HepG2 (cell line): ENCODE data around the gene CST8. TPM values are rescaled to one million over a fixed set of nuclear protein-coding genes. Genes with fewer than 3 reads are reported as not detected.
A peak's percentile ranks its signal among the peaks of the same experiment; 100 is the strongest.

Source experiments
- ATAC-seq: fragments of 200-7000 bp; cut with Tn5 transposase; 3 replicates; pipeline ENCODE4 v1.9.1; 2020; ENCODE audit warnings: mild to moderate bottlenecking, moderate library complexity
- BruUV-seq: library from RNA; stranded (reverse); fragments of 400-500 nt; replicated peaks from 2 replicates; lab custom pipeline; 2021; lab: Mats Ljungman, UMichigan
- CTCF ChIA-PET: fragments of 300-600 bp; formaldehyde crosslinking; extraction: SDS; loops from one replicate; lab custom pipeline; 2021; ENCODE audit warnings: low total read pairs, inconsistent platforms, low intra/inter-chr PET ratio; lab: Yijun Ruan, JAX
- POLR2A ChIA-PET: fragments of 350-600 bp; sonication (Branson Sonifier 250); formaldehyde crosslinking; loops from one replicate; lab custom pipeline; 2020; ENCODE audit warnings: antibody characterized with exemption, inconsistent platforms; lab: Yijun Ruan, JAX
- DNase-seq: peaks from one replicate; pipeline ENCODE4 v3.0.0-alpha.2; 2015; ENCODE audit warnings: low spot score
- FAIRE-seq: peaks from 3 replicates; lab custom pipeline; 2011; peaks lifted over from hg19 to GRCh38; lab: Jason Lieb, UNC
- H2AFZ ChIP-seq: one replicate; pipeline ENCODE4 v1.6.1; 2011; ENCODE audit warnings: low read length, inconsistent platforms
- H3K27ac ChIP-seq: fragments of 300-600 bp; 3 replicates; pipeline ENCODE4 v1.8.0; 2011; ENCODE audit warnings: mixed run types, mild to moderate bottlenecking, mixed read lengths, low read length, inconsistent platforms; ENCODE audit not compliant: insufficient read depth; ENCODE audit errors: extremely low read length
- H3K27me3 ChIP-seq, 2 experiments: fragments of 200-600 bp in 1 of 2; 2 replicates in 1 of 2; 3 replicates in 1 of 2; pipeline versions ENCODE4 v1.6.0 to v1.8.0; 2011; ENCODE audit warnings: low read length in 2 of 2, mild to moderate bottlenecking in 2 of 2, moderate library complexity in 2 of 2, inconsistent platforms in 1 of 2; ENCODE audit not compliant: insufficient read depth in 2 of 2, control insufficient read depth in 1 of 2
- H3K36me3 ChIP-seq, 2 experiments: fragments of 200-600 bp in 1 of 2; replicated peaks in 1 of 2; 2 replicates in 1 of 2; 3 replicates in 1 of 2; pipeline versions ENCODE4 v1.5.1 to v1.8.0; 2011; ENCODE audit warnings: low read length in 2 of 2, inconsistent platforms in 1 of 2; ENCODE audit not compliant: insufficient read depth in 2 of 2, control insufficient read depth in 1 of 2
- H3K4me1 ChIP-seq: 2 replicates; pipeline ENCODE4 v1.5.1; 2012; ENCODE audit warnings: low read length, inconsistent platforms; ENCODE audit not compliant: insufficient read depth
- H3K4me2 ChIP-seq: 2 replicates; pipeline ENCODE4 v1.6.0; 2011; ENCODE audit warnings: low read depth, low read length, inconsistent platforms
- H3K4me3 ChIP-seq, 3 experiments: fragments of 200-600 bp in 1 of 3; sonication (generic), shearing (Covaris generic) in 1 of 3; replicated peaks in 1 of 3; 2 replicates each; pipeline ENCODE4 v1.5.1; 2011 to 2016; ENCODE audit warnings: low read length in 3 of 3, inconsistent platforms in 2 of 3, low read depth in 2 of 3, mild to moderate bottlenecking in 2 of 3, control low read depth in 1 of 3, mixed read lengths in 1 of 3; ENCODE audit not compliant: insufficient read depth in 1 of 3
- H3K79me2 ChIP-seq: one replicate; pipeline ENCODE4 v1.6.1; 2011; ENCODE audit warnings: low read length, inconsistent platforms; ENCODE audit not compliant: insufficient read depth
- H3K9ac ChIP-seq: 2 replicates; pipeline ENCODE4 v1.6.0; 2011; ENCODE audit warnings: mild to moderate bottlenecking, low read depth, low read length, inconsistent platforms; ENCODE audit not compliant: insufficient read depth
- H3K9me3 ChIP-seq: 2 replicates; pipeline ENCODE4 v1.5.1; 2012; ENCODE audit warnings: mild to moderate bottlenecking, low read length
- H4K20me1 ChIP-seq: 2 replicates; pipeline ENCODE4 v1.6.0; 2011; ENCODE audit warnings: inconsistent platforms, mild to moderate bottlenecking, low read length, moderate library complexity; ENCODE audit not compliant: insufficient read depth
- BORCS8-MEF2B ChIP-seq: sonication (generic); formaldehyde crosslinking; IDR thresholded peaks from 2 replicates; pipeline ENCODE4 v1.8.0; 2022; ENCODE audit warnings: mild to moderate bottlenecking, missing genetic modification reagents
- CREB1 ChIP-seq, 2 experiments: fragments of 450-650 bp in 1 of 2; IDR thresholded peaks; 2 replicates each; pipeline ENCODE4 v1.6.1; 2016 to 2017; ENCODE audit warnings: control low read depth in 1 of 2, mild to moderate bottlenecking in 1 of 2, missing compliant biosample characterization in 1 of 2, missing genetic modification characterization in 1 of 2
- ETS1 ChIP-seq: sonication (generic); formaldehyde crosslinking; IDR thresholded peaks from 2 replicates; pipeline ENCODE4 v1.4.0; 2020; ENCODE audit warnings: missing genetic modification reagents
- FOXP4 ChIP-seq: sonication (generic); formaldehyde crosslinking; IDR thresholded peaks from 2 replicates; pipeline ENCODE4 v1.4.0; 2020; ENCODE audit warnings: missing genetic modification reagents
- MIER3 ChIP-seq: IDR thresholded peaks from 2 replicates; pipeline ENCODE4 v1.6.1; 2016; ENCODE audit warnings: missing compliant biosample characterization, borderline replicate concordance
- MLX ChIP-seq: IDR thresholded peaks from 2 replicates; pipeline ENCODE4 v1.6.1; 2016
- SSRP1 ChIP-seq: IDR thresholded peaks from 2 replicates; pipeline ENCODE4 v1.6.1; 2016; ENCODE audit warnings: control low read depth
- TCF7L2 ChIP-seq: IDR thresholded peaks from 2 replicates; pipeline ENCODE4 v1.6.1; 2011; ENCODE audit warnings: mild to moderate bottlenecking, low read depth, low read length, moderate library complexity
- TEAD3 ChIP-seq: optimal IDR thresholded peaks from 2 replicates; pipeline ENCODE3; 2016; ENCODE audit warnings: borderline replicate concordance
- ZBTB49 ChIP-seq: sonication (generic); formaldehyde crosslinking; IDR thresholded peaks from 2 replicates; pipeline ENCODE4 v1.4.0; 2020; ENCODE audit warnings: missing genetic modification reagents, borderline replicate concordance
- ZFP91 ChIP-seq: sonication (generic); formaldehyde crosslinking; IDR thresholded peaks from 2 replicates; pipeline ENCODE4 v1.9.0; 2022; ENCODE audit warnings: missing genetic modification reagents, mild to moderate bottlenecking, borderline replicate concordance
- ZKSCAN5 ChIP-seq: sonication (generic); formaldehyde crosslinking; IDR thresholded peaks from 2 replicates; pipeline ENCODE4 v1.5.1; 2020; ENCODE audit warnings: mild to moderate bottlenecking, missing genetic modification reagents
- ZNF484 ChIP-seq: sonication (generic); formaldehyde crosslinking; IDR thresholded peaks from 2 replicates; pipeline ENCODE4 v1.5.1; 2020; ENCODE audit warnings: mild to moderate bottlenecking, low read depth, missing genetic modification reagents, borderline replicate concordance
- ZNF569 ChIP-seq: sonication (generic); formaldehyde crosslinking; IDR thresholded peaks from 2 replicates; pipeline ENCODE4 v1.5.0; 2020; ENCODE audit warnings: mild to moderate bottlenecking, missing genetic modification reagents, moderate library complexity, borderline replicate concordance
- ZNF619 ChIP-seq: sonication (generic); formaldehyde crosslinking; IDR thresholded peaks from 2 replicates; pipeline ENCODE4 v1.4.0; 2020; ENCODE audit warnings: mild to moderate bottlenecking, missing genetic modification reagents
- ZNF75D ChIP-seq: sonication (generic); formaldehyde crosslinking; IDR thresholded peaks from 2 replicates; pipeline ENCODE4 v1.8.1; 2023; ENCODE audit warnings: missing genetic modification reagents, mild to moderate bottlenecking, borderline replicate concordance
- WGBS: methylation state at CpG from one replicate; pipeline ENCODE4 v1.1.6; 2017; ENCODE audit warnings: low lambda C conversion rate; 5-methylcytosine and 5-hydroxymethylcytosine counted together
- in situ Hi-C: cut with HindIII; loops from 2 replicates; pipeline ENCODE4 v1.10.0; 2017; ENCODE audit warnings: low pct_unique_long_range_greater_than_20kb; ENCODE audit not compliant: extremely low pct_ligation_motif_present
- intact Hi-C: fragments of 100-400 bp; cut with micrococcal nuclease; formaldehyde crosslinking; loops from one replicate; pipeline ENCODE4 v1.10.0; 2022; ENCODE audit not compliant: unreplicated experiment
- polyA plus RNA-seq, 8 experiments: library from polyadenylated mRNA; depleted of rRNA in 3 of 8; stranded (reverse) in 7 of 8; unstranded in 1 of 8; fragments of >200 nt; fragmentation: Illumina TruSeq in 4 of 8; extraction: Trizol in 4 of 8; gene quantifications; 2 replicates each; pipeline versions ENCODE4 v1.2.1 to v1.2.3, GENCODE V29; 2011 to 2016; ENCODE audit warnings: low read depth in 4 of 8, missing spikeins in 1 of 8, mixed read lengths in 1 of 8; ENCODE audit not compliant: insufficient read depth in 1 of 8
- total RNA-seq, 5 experiments: library from RNA; depleted of rRNA; stranded (reverse); fragments of >200 nt; fragmentation: Illumina TruSeq; extraction: Trizol; gene quantifications; 2 replicates each; pipeline ENCODE4 v1.2.3, GENCODE V29; 2016; ENCODE audit warnings: low read depth in 1 of 5

Gene CST8
- total and polyA plus RNA-seq, 2 of the 13 experiments (the other 11 are each of a cell fraction or from before 2014, with no cell fraction given): not detected

- BruUV-seq: no TSS peak
- no peak overlapping the region for H3K27ac ChIP-seq
- no peaks in the 10 kb centered on the region for H4K20me1 ChIP-seq
- H3K79me2 ChIP-seq: no peaks in the 10 kb centered on the region
- H3K9ac ChIP-seq: no peak overlapping the region
- FAIRE-seq (no peak), DNase-seq (no peak), ATAC-seq (peak; percentile 86)
- no peak overlapping the region for H3K4me2 ChIP-seq
- CTCF ChIA-PET: no interaction called here
- H2AFZ ChIP-seq: no peak overlapping the region
- POLR2A ChIA-PET: no interaction called here
- intact Hi-C loops: no loop called here
- no peak overlapping the region for H3K4me3 ChIP-seq
- peaks cover 5% of the 10 kb centered on the region; the same call in 1 of the 2 replicates for H3K4me1 ChIP-seq
- H3K36me3 ChIP-seq: no peaks in the 10 kb centered on the region
- H3K27me3 ChIP-seq: no peaks in the 10 kb centered on the region
- no peaks in the 10 kb centered on the region for H3K9me3 ChIP-seq
- WGBS: 51% methylated on average over 5 of the region's 5 CpGs
- in situ Hi-C loops: no loop called here
- no peak for TF ChIP-seq FOXP4 (CRISPR knock-in tag)
- peak; percentile 31; the same call in 1 of the 2 replicates for TF ChIP-seq BORCS8-MEF2B
- TF ChIP-seq ZNF569 (CRISPR knock-in tag): no peak
- no peak for TF ChIP-seq ZNF75D (CRISPR knock-in tag)
- TF ChIP-seq ZBTB49 (CRISPR knock-in tag): no peak
- TF ChIP-seq ZNF484: no peak
- TF ChIP-seq MLX (CRISPR knock-in tag): no peak
- no peak for TF ChIP-seq ETS1 (CRISPR knock-in tag)
- no peak for TF ChIP-seq MIER3 (CRISPR knock-in tag)
- TF ChIP-seq ZKSCAN5: no peak
- TF ChIP-seq SSRP1 (CRISPR knock-in tag): no peak
- TF ChIP-seq TCF7L2: no peak
- no peak for TF ChIP-seq ZNF619 (CRISPR knock-in tag)
- TF ChIP-seq CREB1 (IDR thresholded peaks at IDR 0.05): no peak
- TF ChIP-seq CREB1 (CRISPR knock-in tag; IDR thresholded peaks at IDR 0.05): no peak
- peak; percentile 28; the same call in 1 of the 2 replicates for TF ChIP-seq ZFP91 (CRISPR knock-in tag)
- no peak for TF ChIP-seq TEAD3 (CRISPR knock-in tag)
Observed at GRCh38 chr20:23475395-23475794, 15.5 kb upstream of the CST8 start.
